HG02885 (cell line): ENCODE measurements around the gene FAM83D.
A peak's percentile ranks its signal among the peaks of the same experiment; 100 is the strongest.

Experiments
- ATAC-seq: cut with Tn5 transposase; IDR thresholded peaks from one replicate; pipeline ENCODE4 v1.9.1; 2021; ENCODE audit warnings: mild to moderate bottlenecking; ENCODE audit not compliant: unreplicated experiment, poor library complexity

FAM83D gene

GRCh38 chr20:38962044-38962927, 36.1 kb downstream of the FAM83D start, which contains the start of gene DHX35:
Gene DHX35, plus strand, starts transcription at chr20:38962344. Its CDS starts 24 bp downstream, at chr20:38962368.
- peak; percentile 97 for ATAC-seq

- ATAC-seq: no peak
Observed at GRCh38 chr20:38962928-38963401, 36.7 kb downstream of the FAM83D start.

DNA sequence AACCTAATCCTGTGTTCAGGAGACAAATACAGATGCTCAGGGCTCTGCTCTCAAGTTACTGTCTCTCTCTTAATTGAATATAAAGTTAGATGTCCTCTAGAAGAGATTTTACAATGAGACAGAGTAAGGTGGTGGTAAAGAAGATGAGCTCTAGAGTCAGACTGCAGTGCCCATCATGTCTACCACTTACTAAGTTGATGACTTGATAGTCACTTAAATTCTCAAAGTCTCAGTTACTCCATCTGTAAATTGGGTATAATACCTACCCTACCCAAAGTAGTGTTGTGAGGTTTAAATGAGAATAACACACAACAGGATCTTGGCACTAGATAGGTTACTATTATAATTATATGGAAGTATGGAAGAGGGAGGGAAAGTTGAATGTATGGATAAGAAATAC, 37.5 kb downstream of the FAM83D start:
- no peak for ATAC-seq

DNA sequence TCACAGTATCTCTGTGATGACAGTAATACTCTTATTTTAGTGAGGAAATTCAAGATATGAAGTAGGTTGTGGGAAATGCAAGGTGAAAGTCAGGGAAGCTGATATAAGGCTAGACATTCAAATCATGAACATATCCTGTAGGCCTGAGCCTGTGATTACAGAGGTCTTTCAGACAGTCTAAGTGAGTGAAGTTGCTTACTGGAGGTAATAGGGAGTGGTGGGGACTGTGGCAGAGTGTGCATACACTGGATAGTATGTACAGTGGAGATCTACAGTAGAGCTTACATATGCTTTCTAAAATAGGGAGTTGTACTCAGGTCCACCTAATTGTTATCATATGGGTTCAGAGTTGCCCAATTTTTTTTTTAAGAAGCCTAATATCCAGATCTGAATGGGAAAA, 39.0 kb downstream of the FAM83D start:
- no peak for ATAC-seq

GRCh38 chr20:38968090-38968489, 41.9 kb downstream of the FAM83D start:
- no peak for ATAC-seq

DNA sequence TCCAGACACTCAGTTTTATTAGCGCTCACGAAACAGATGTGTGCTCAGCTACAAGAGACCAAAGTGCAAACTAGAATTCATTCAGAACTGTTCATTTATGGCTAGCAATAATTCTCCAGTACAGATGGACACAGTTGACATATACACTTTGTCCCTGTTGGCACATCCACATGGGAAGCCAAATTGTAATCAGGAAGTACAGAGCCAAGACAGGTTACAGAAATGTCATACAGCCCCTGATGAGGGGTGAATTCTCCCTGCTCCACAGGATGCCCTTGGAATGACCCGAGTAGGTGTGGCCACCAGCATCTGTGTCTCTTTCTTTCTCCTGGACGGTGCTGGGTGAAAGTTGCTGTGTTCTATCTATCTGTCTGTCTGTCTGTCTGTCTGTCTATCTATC, 43.5 kb downstream of the FAM83D start:
- ATAC-seq: no peak

DNA sequence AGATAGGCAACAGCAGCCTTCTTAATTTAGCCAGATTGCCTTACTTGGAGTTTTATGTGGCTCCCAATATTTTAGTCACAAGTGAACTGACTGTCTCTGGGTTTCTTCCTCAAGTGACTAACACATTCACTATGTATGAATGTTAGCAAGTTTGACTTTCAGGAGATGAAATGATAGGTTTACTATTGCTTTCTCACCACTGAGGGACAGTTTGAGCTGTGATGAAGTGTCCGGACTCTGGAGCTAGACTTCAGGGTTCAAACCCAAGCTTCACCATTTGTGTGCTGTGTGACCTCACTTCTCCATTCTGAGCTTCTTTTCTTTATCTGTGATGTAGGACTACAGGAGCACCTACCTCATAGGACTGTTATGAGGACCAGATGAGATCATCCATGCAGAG, 44.1 kb downstream of the FAM83D start:
- no peak for ATAC-seq

GRCh38 chr20:38973107-38973506, 46.9 kb downstream of the FAM83D start:
- no peak for ATAC-seq

GRCh38 chr20:38973645-38974044, 47.4 kb downstream of the FAM83D start:
- no peak for ATAC-seq

DNA sequence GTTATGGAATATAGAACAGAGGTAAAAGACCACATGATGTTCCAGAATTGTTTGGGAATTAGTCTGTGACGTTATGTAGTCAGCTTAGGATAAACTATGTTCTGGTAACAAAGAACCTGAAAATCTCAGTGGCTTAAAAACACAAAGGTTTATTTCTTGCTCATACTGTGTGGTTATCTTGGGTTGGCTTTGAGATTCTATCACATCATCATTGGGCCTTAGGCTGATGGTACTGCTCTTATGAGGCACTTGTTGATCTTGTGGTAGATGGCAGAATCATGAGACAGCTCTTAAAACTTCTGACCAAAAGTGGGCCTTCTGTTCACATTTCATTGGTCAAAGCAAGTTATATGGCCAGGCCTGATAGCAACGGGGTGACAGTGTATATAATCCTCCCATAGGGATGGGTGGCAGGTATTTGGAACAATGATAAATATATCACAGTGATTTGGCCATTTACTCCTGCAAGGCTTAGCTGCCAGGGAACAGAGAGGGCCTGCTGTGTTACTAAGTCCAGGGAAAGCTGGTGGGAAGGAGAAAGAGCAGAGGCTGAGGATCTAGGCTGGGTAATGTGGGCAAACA, 49.4 kb downstream of the FAM83D start:
- no peak for ATAC-seq

DNA sequence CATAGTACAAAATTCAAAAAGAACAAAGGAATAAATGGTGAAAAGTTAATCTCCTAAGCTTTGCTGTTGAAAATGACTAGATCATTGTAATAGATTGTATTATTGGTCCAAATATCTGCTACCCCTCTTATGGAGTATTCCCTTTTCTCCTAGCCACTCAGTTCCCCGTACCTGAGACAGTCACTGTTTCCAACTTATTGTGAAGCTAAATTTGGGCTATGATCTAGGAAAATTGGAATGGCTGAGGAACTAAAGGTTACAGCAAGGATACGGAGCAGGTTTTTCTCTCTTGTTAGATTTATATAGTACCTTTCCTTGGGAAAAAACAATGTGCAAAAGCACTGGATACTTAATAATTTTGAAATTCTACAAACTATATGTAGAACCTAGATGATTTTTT, 53.2 kb downstream of the FAM83D start:
- ATAC-seq: no peak

- no peak for ATAC-seq
Observed at GRCh38 chr20:38979842-38980241, 53.6 kb downstream of the FAM83D start.

DNA sequence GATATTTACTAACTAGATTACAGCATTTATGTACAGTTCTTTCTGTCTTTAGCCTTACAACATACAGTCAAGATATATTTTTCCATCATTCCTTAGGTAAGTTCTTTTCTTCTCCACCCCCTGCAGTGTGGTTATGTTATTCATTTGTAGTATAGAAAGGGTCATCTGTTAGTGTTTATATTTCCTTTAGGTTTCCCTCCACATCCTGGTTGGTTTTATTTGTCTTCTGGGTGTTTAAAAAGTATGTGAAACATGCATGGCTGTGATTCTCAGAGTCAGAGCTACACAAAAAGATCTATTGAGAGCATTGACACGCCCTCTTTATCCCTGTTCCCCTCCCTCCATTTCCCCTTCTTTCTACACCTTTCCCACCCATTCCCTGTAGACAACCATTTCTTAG, 56.1 kb downstream of the FAM83D start:
- no peak for ATAC-seq

GRCh38 chr20:38985060-38985459, 58.8 kb downstream of the FAM83D start:
- ATAC-seq: no peak

DNA sequence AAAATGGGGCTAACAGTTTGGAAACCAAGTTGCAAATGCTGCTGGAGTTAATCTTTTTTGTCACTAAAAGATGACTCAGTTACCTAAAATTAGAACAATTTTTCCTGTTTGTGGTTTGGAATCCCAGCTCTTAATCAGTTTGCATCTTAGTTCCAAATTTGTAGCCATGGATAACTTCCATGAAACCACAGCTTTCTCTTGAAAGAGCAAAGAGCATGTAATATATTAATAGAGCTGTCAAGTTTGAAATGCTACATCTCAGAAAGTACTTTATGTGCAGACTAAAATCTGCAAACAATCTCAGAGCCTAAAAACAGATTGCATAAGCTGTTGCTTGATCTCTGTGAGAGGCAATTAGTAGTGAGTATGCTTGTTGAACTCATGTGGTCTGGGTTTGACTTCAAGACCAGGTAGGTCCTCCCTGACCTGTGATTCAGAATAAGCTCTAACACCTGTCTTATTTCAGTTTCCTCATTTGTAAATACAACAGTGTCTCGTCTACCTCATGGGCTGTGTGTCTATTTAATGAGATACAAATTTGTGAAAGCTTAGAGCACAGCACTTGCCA, 59.5 kb downstream of the FAM83D start:
- ATAC-seq: no peak

GRCh38 chr20:38986663-38987062, 60.4 kb downstream of the FAM83D start:
- ATAC-seq: no peak

GRCh38 chr20:38987777-38988176, 61.6 kb downstream of the FAM83D start:
- peak; percentile 75 for ATAC-seq

DNA sequence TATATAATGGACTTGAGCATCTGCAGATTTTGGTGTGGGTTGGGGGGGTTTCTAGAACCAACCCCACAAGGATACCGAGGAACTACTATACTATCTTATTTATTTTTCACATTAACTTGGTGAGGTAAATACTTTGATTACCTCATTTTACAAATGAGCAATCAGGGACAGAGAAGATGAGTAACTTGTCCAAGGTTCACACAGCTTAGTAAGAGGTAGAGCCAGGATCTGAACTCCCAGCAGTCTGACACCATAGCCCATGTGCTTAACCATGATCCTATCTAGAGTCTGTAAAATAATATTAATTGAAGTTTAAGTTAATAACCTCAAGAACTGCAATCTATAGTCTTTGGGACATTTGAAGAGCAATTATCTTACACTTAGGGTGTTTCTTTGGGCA, 64.5 kb downstream of the FAM83D start:
- ATAC-seq: no peak

GRCh38 chr20:38991814-38992704, 65.8 kb downstream of the FAM83D start:
- no peak for ATAC-seq

- no peak for ATAC-seq
Observed at GRCh38 chr20:38995536-38996044, 69.4 kb downstream of the FAM83D start.
